ENCODE results near the gene RIPOR3.
"Not testable (repeated sequence)": the region's sequence is repeated elsewhere in the genome, so short reads cannot be mapped to it uniquely, and the experiment has no call there.

RIPOR3 gene

DNA sequence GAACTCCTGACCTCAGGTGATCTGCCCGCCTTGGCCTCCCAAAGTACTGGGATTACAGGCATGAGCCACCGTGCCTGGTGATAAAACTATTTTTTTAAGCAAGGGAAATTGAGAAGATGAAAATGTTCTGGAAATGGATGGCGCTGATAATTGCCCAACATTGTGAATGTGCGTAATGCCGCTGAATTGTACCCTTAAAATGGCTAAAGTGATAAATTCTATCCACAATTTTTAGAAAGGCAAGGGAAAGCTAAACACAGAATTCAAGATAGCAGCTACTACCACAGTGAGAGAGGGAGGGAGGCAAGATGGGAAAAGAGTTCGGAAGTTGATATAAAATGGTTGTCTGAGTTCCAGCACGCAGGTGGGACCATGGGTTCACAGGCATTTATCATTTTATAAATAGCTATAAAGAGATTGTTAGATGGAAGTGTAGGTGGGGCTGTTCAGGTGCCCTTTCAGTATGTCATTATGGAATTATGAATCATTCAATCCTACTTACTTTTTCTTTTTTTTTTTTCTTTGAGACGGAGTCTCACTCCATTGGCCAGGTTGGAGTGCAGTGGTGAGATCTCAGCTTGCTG lies 8.3 kb downstream of the RIPOR3 start:
- no peaks in the 10 kb centered on the region for H3K36me3 ChIP-seq (ENCODE audit: insufficient read depth, low read depth, low read length)
- H3K27me3 ChIP-seq (ENCODE audit: insufficient read depth, low read length), result no peaks in the 10 kb centered on the region
- no peaks in the 10 kb centered on the region for H3K4me1 ChIP-seq (ENCODE audit: insufficient read depth, low read length)
- no peak overlapping the region for H3K4me3 ChIP-seq (ENCODE audit: low read length)
- H3K9me3 ChIP-seq (ENCODE audit: insufficient read depth, low read depth, low read length), result no peaks in the 10 kb centered on the region
- no peak overlapping the region for H3K27ac ChIP-seq (ENCODE audit: low read length)
- no peak overlapping the region for H3K9ac ChIP-seq (ENCODE audit: low read depth, low read length)

GRCh38 chr20:50682065-50682464 lies 9.3 kb downstream of the RIPOR3 start:
- Histone ChIP-seq H3K27ac (ENCODE audit: low read length) (no peak overlapping the region), H3K9me3 (ENCODE audit: insufficient read depth, low read depth, low read length) (no peaks in the 10 kb centered on the region), H3K27me3 (ENCODE audit: insufficient read depth, low read length) (no peaks in the 10 kb centered on the region), H3K4me3 (ENCODE audit: low read length) (no peak overlapping the region), H3K4me1 (ENCODE audit: insufficient read depth, low read length) (no peaks in the 10 kb centered on the region), H3K9ac (ENCODE audit: low read depth, low read length) (no peak overlapping the region), H3K36me3 (ENCODE audit: insufficient read depth, low read depth, low read length) (no peaks in the 10 kb centered on the region)

DNA sequence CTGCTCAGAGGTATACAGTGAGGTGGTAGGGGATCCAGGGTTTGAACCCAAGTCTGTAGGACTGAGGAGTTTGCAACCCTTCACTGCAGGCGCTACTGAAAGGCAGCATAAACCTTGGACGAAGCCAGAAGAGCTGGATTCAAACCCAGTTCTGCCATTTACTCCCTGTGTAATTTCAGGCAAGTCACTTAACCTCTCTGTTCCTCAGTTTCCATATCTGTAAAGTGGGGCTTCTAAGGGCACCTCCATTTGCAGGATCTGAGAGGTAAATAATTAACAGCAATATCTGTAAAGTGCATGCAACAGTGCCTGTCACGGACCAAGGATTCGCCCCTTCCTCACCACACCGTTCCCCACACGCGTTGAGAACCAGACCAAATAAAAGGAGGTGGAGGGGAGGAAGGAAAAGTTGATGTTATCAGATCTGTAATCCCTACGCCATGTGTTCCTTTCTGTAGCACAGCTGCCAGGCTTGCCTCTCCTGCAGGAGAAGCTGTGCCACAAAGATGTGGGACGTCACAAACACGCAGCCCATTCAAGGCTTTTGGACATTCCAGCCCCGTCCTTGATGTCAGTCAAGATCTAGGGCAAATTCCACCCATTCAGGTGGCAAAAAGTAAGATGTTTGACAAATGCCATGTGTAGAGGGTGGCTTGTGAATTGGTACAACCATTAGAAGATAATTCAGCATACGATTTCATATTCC lies 9.8 kb downstream of the RIPOR3 start:
- Histone ChIP-seq H3K36me3 (ENCODE audit: insufficient read depth, low read depth, low read length) (no peaks in the 10 kb centered on the region), H3K9ac (ENCODE audit: low read depth, low read length) (no peak overlapping the region), H3K27me3 (ENCODE audit: insufficient read depth, low read length) (no peaks in the 10 kb centered on the region), H3K27ac (ENCODE audit: low read length) (no peak overlapping the region), H3K4me1 (ENCODE audit: insufficient read depth, low read length) (no peaks in the 10 kb centered on the region), H3K9me3 (ENCODE audit: insufficient read depth, low read depth, low read length) (no peaks in the 10 kb centered on the region), H3K4me3 (ENCODE audit: low read length) (no peak overlapping the region)

DNA sequence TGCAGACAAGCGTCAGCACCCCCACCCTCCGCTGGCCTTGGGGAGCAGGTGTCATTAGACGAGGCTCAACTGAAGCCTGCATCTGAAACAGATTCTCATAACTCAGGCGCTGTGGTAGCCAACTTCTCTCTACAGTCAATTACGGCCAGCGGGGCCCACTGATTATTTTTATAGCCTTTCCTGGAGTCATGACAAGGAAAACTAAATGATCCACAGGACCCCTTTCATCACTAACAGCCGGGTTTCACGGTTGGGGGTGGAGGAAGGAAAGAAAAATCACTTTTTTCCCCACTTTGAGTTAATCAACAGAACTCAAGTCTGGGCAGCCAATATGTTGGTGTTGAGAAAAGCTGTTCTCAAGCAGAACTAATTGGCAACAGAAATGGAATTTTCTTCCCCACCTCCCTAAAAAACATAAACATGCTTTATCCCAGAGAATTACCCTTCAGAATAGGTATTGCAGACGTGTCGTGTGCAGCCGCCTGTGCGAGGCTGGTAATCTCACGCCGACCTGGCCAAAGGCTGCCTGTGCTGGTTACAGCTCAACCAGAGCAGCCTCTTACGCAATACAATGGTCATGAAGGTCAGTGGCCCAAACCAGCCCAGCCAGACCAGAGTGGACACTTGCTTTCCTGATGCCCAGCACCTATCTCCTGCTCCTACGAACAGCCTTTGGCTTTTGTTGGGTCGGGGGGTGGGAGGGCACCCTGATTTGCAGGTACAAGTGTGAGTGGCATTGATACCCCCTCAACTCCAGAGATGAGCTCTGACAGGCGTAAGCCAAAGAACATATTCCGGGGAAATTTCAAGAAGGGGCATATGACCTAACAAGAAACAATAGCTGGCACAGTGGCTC lies 11.0 kb downstream of the RIPOR3 start:
- Histone ChIP-seq H3K4me1 (ENCODE audit: insufficient read depth, low read length) (no peaks in the 10 kb centered on the region; the same call in 1 of the 2 replicates), H3K36me3 (ENCODE audit: insufficient read depth, low read depth, low read length) (no peaks in the 10 kb centered on the region), H3K27me3 (ENCODE audit: insufficient read depth, low read length) (no peaks in the 10 kb centered on the region), H3K9me3 (ENCODE audit: insufficient read depth, low read depth, low read length) (no peaks in the 10 kb centered on the region), H3K27ac (ENCODE audit: low read length) (no peak overlapping the region), H3K4me3 (ENCODE audit: low read length) (no peak overlapping the region), H3K9ac (ENCODE audit: low read depth, low read length) (no peak overlapping the region)

DNA sequence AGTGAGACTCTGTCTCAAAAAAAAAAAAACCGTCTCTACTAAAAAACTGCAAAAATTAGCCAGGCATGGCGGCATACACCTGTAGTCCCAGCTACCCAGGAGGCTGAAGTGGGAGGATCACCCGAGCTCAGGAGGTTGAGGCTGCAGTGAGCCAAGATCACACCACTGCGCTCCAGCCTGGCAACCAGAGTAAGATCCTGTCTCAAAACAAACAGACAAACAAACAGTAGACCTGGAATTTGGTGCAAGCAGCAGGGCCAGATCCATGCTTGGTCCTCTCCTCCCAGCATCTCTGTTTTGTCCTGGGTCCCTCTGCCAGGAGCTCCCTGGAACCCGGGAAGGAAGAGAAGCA lies 11.6 kb downstream of the RIPOR3 start:
- H3K4me3 ChIP-seq (ENCODE audit: low read length), result no peak overlapping the region
- H3K36me3 ChIP-seq (ENCODE audit: insufficient read depth, low read depth, low read length), result no peaks in the 10 kb centered on the region

GRCh38 chr20:50678169-50678898 lies 13.0 kb downstream of the RIPOR3 start:
- H3K4me1 ChIP-seq (ENCODE audit: insufficient read depth, low read length), result no peaks in the 10 kb centered on the region; the same call in 1 of the 2 replicates
- H3K27me3 ChIP-seq (ENCODE audit: insufficient read depth, low read length), result no peaks in the 10 kb centered on the region
- H3K9ac ChIP-seq (ENCODE audit: low read depth, low read length), result no peak overlapping the region
- no peaks in the 10 kb centered on the region for H3K36me3 ChIP-seq (ENCODE audit: insufficient read depth, low read depth, low read length)
- no peaks in the 10 kb centered on the region for H3K9me3 ChIP-seq (ENCODE audit: insufficient read depth, low read depth, low read length)
- no peak overlapping the region for H3K4me3 ChIP-seq (ENCODE audit: low read length)
- no peak overlapping the region for H3K27ac ChIP-seq (ENCODE audit: low read length)

More for the DNA sequence above, 11.6 kb downstream of the RIPOR3 start:
- Histone ChIP-seq H3K27me3 (ENCODE audit: insufficient read depth, low read length) (no peaks in the 10 kb centered on the region), H3K9ac (ENCODE audit: low read depth, low read length) (no peak overlapping the region), H3K4me1 (ENCODE audit: insufficient read depth, low read length) (no peaks in the 10 kb centered on the region; the same call in 1 of the 2 replicates), H3K27ac (ENCODE audit: low read length) (no peak overlapping the region), H3K9me3 (ENCODE audit: insufficient read depth, low read depth, low read length) (no peaks in the 10 kb centered on the region)

- Histone ChIP-seq H3K4me3 (ENCODE audit: low read length) (no peak overlapping the region), H3K27ac (ENCODE audit: low read length) (no peak overlapping the region), H3K9ac (ENCODE audit: low read depth, low read length) (no peak overlapping the region), H3K36me3 (ENCODE audit: insufficient read depth, low read depth, low read length) (no peaks in the 10 kb centered on the region), H3K4me1 (ENCODE audit: insufficient read depth, low read length) (no peaks in the 10 kb centered on the region; the same call in 1 of the 2 replicates), H3K27me3 (ENCODE audit: insufficient read depth, low read length) (no peaks in the 10 kb centered on the region), H3K9me3 (ENCODE audit: insufficient read depth, low read depth, low read length) (no peaks in the 10 kb centered on the region)
Measured at GRCh38 chr20:50676858-50677257, 14.5 kb downstream of the RIPOR3 start.

GRCh38 chr20:50676377-50676731 lies 15.0 kb downstream of the RIPOR3 start:
- not testable (repeated sequence) for H3K4me1 ChIP-seq (ENCODE audit: insufficient read depth, low read length); H3K27ac ChIP-seq (ENCODE audit: low read length); H3K27me3 ChIP-seq (ENCODE audit: insufficient read depth, low read length); H3K4me3 ChIP-seq (ENCODE audit: low read length); H3K36me3 ChIP-seq (ENCODE audit: insufficient read depth, low read depth, low read length); H3K9ac ChIP-seq (ENCODE audit: low read depth, low read length); H3K9me3 ChIP-seq (ENCODE audit: insufficient read depth, low read depth, low read length)

DNA sequence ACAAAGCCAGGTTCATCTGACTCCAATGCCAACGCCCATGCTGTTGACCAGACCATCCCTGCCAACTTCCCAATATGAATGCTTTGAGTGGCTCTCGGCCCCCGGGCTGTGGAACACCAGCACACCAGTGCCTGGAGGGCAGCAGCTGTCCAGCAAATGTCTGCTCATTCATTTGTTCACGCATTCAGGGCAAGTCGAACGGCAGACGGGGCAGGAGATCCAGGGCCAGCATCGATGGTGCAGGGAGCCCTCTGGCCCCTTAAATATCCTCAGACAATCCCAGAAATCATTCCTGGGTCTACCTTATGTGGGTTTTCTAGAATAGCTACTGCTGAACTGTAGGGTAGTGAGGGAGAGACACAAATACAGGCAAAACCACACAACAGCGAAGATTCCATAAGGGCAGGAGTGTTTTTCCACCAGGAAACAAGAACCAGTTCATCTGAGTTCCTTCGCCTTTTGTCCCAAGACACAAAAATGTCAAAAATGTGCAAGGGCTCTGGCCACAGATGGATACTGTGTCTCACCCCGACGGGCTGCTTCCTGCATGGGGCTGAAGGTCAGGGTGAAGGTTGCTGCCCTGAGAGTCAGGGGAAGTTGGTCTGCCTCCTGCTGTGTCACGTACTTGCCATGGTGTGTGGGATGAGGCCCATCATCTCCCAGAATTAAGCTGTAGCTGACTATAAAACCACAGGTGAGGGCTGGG lies 15.5 kb downstream of the RIPOR3 start:
- no peaks in the 10 kb centered on the region; the same call in 1 of the 2 replicates for H3K4me1 ChIP-seq (ENCODE audit: insufficient read depth, low read length)
- H3K4me3 ChIP-seq (ENCODE audit: low read length), result no peak overlapping the region
- H3K27ac ChIP-seq (ENCODE audit: low read length), result no peak overlapping the region
- no peaks in the 10 kb centered on the region for H3K36me3 ChIP-seq (ENCODE audit: insufficient read depth, low read depth, low read length)
- H3K9me3 ChIP-seq (ENCODE audit: insufficient read depth, low read depth, low read length), result no peaks in the 10 kb centered on the region
- H3K9ac ChIP-seq (ENCODE audit: low read depth, low read length), result no peak overlapping the region
- H3K27me3 ChIP-seq (ENCODE audit: insufficient read depth, low read length), result no peaks in the 10 kb centered on the region

DNA sequence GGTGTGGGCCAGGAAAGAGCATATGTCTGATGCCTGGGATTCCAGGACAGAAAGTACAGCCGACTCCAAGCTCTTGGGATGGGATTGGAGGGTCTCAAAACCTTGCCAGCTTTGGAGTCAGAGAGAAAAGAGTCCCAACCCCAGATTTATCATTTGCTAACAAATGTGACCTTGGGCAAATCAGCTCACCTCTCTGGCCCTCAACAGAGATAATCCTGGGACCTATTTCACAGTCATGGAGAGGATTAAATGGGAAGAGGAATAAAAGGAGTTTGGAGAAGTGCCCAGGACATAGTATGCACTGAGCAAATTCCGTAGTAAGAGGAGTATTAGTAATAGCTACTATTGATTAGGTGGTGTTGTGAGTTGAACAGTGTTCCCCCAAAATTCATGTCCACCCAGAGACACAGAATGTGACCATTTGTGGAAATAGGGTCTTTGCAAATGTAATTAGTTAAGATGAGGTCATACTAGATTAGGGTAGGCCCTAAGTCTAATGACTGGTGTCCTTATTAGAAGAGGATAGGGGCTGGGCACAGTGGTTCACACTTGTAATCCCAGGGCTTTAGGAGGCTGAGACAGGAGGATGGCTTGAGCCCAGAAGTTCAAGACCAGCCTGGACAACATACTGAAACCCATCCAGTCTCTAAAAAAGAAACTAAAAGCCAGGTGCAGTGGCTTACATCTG lies 17.1 kb downstream of the RIPOR3 start:
- Histone ChIP-seq H3K4me3 (ENCODE audit: low read length) (no peak overlapping the region), H3K9ac (ENCODE audit: low read depth, low read length) (no peak overlapping the region), H3K4me1 (ENCODE audit: insufficient read depth, low read length) (no peaks in the 10 kb centered on the region; the same call in 1 of the 2 replicates), H3K9me3 (ENCODE audit: insufficient read depth, low read depth, low read length) (no peaks in the 10 kb centered on the region), H3K36me3 (ENCODE audit: insufficient read depth, low read depth, low read length) (no peaks in the 10 kb centered on the region), H3K27me3 (ENCODE audit: insufficient read depth, low read length) (no peaks in the 10 kb centered on the region), H3K27ac (ENCODE audit: low read length) (no peak overlapping the region)
